HG02642 (cell line): Measurements from ENCODE around the gene FSCN2.

Source experiments
- ATAC-seq: cut with Tn5 transposase; IDR thresholded peaks from one replicate; pipeline ENCODE4 v1.9.1; 2021; ENCODE audit warnings: mild to moderate bottlenecking; ENCODE audit not compliant: unreplicated experiment, poor library complexity

FSCN2 gene

GRCh38 chr17:81538651-81539570 lies 10.7 kb downstream of the FSCN2 start:
- ATAC-seq = no peak

- ATAC-seq = no peak
Measured at GRCh38 chr17:81539571-81539900, 11.4 kb downstream of the FSCN2 start.

- no peak for ATAC-seq
Measured at GRCh38 chr17:81539961-81540675, 11.9 kb downstream of the FSCN2 start.

GRCh38 chr17:81540676-81541027 lies 12.5 kb downstream of the FSCN2 start:
- ATAC-seq = no peak

GRCh38 chr17:81541123-81541522 lies 12.9 kb downstream of the FSCN2 start:
- ATAC-seq = no peak

GRCh38 chr17:81542431-81543338 lies 14.5 kb downstream of the FSCN2 start:
- ATAC-seq = no peak

GRCh38 chr17:81543339-81543675 lies 15.1 kb downstream of the FSCN2 start:
- ATAC-seq = no peak

GRCh38 chr17:81543756-81544155 lies 15.6 kb downstream of the FSCN2 start:
- no peak for ATAC-seq

- no peak for ATAC-seq
Measured at GRCh38 chr17:81544281-81544974, 16.3 kb downstream of the FSCN2 start.

- ATAC-seq = no peak
Measured at GRCh38 chr17:81545160-81545949, 17.2 kb downstream of the FSCN2 start.

- no peak for ATAC-seq
Measured at GRCh38 chr17:81546906-81547613, 18.9 kb downstream of the FSCN2 start.

GRCh38 chr17:81547614-81547982 lies 19.4 kb downstream of the FSCN2 start:
- ATAC-seq = no peak

GRCh38 chr17:81549031-81549557 lies 20.9 kb downstream of the FSCN2 start:
- no peak for ATAC-seq

GRCh38 chr17:81549826-81550225 lies 21.6 kb downstream of the FSCN2 start:
- no peak for ATAC-seq

- ATAC-seq = no peak
Measured at GRCh38 chr17:81550285-81550684, 22.1 kb downstream of the FSCN2 start.

- ATAC-seq = no peak
Measured at GRCh38 chr17:81550830-81551457, 22.8 kb downstream of the FSCN2 start.

- ATAC-seq = no peak
Measured at GRCh38 chr17:81551458-81552243, 23.5 kb downstream of the FSCN2 start.
